ENCODE data around the gene MCRIP1. TPM values are rescaled to one million over a fixed set of nuclear protein-coding genes. Genes with fewer than 3 reads are reported as not detected.

MCRIP1 gene
- total RNA-seq, 3 donors from 2014 or later (not counting 1 experiment from before 2014, with no cell fraction given) = 81.1 to 95.5 (median 84.2) TPM

DNA sequence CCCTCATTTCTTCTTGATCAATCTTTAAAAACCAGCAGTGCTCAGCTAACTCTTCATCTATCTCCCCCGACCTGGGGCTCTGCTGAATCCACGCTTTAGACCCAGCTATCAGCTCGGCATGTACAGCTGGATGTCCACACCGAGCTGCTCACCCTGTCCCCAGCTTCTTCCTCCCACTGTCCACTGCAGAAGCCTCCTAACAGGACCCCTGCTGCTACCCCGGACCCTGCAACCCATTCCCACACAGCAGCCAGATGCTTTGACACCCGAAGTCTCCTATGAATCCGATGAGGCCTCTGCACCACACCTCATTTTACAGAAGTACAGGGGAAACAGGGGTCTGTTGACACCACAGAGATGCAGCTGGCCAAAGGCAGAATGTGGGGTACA, 15.3 kb downstream of the MCRIP1 start:
- no peak overlapping the region for H3K4me3 Mint-ChIP-seq
- no peak overlapping the region for H3K27ac ChIP-seq (ENCODE audit: low read length)
- TF ChIP-seq, protein P1, sequence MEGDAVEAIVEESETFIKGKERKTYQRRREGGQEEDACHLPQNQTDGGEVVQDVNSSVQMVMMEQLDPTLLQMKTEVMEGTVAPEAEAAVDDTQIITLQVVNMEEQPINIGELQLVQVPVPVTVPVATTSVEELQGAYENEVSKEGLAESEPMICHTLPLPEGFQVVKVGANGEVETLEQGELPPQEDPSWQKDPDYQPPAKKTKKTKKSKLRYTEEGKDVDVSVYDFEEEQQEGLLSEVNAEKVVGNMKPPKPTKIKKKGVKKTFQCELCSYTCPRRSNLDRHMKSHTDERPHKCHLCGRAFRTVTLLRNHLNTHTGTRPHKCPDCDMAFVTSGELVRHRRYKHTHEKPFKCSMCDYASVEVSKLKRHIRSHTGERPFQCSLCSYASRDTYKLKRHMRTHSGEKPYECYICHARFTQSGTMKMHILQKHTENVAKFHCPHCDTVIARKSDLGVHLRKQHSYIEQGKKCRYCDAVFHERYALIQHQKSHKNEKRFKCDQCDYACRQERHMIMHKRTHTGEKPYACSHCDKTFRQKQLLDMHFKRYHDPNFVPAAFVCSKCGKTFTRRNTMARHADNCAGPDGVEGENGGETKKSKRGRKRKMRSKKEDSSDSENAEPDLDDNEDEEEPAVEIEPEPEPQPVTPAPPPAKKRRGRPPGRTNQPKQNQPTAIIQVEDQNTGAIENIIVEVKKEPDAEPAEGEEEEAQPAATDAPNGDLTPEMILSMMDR (IDR thresholded peaks at IDR 0.05) = no peak
- H3K36me3 ChIP-seq (ENCODE audit: control insufficient read depth, insufficient read depth, low read length) = no peaks in the 10 kb centered on the region
- intact Hi-C loops (cut with micrococcal nuclease) = no loop called here
- no peaks in the 10 kb centered on the region for H3K27me3 ChIP-seq (ENCODE audit: control insufficient read depth, insufficient read depth, low read length)
- no peak for ATAC-seq
- no peak overlapping the region for H3K4me3 ChIP-seq (ENCODE audit: low read length)
- peaks cover 3 to 7% of the 10 kb centered on the region in 2 donors for H3K27me3 Mint-ChIP-seq (ENCODE audit: low read depth in 2 of 2)
- no peaks in the 10 kb centered on the region for H3K9me3 Mint-ChIP-seq
- no peaks in the 10 kb centered on the region for H3K9me3 ChIP-seq (ENCODE audit: control insufficient read depth, insufficient read depth, low read length)
- peaks cover 3% of the 10 kb centered on the region for H3K4me1 ChIP-seq (ENCODE audit: control insufficient read depth, insufficient read depth, low read length)
- no peaks in the 10 kb centered on the region for H3K36me3 Mint-ChIP-seq
- no peak for DNase-seq
- WGBS (ENCODE audit: insufficient coverage) = 71% methylated on average over 7 of the region's 7 CpGs
- H3K4me1 Mint-ChIP-seq = no peaks in the 10 kb centered on the region
- H3K27ac Mint-ChIP-seq = no peak overlapping the region

DNA sequence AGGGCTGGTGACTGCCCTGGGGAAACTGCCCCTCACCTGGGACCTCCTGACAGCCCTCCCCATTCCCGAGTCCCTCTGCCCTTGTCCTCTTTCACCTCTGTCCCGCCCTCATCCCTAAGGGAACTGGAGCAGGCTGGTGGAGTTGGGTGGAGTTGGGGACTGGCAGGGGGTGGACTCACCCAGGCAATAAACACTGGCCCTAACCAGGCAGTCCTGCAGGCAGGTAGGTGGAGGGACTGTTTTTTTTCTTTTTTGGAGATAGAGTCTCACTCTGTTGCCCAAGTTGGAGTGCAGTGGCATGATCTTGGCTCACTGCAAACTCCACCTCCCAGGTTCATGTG, 17.5 kb downstream of the MCRIP1 start:
- no CpG with 5 or more reads among the region's 2 CpGs for WGBS (ENCODE audit: insufficient coverage)
- intact Hi-C loops (cut with micrococcal nuclease) = no loop called here
- Histone ChIP-seq H3K27me3 (ENCODE audit: control insufficient read depth, insufficient read depth, low read length) (no peaks in the 10 kb centered on the region), H3K4me3 (ENCODE audit: low read length) (no peak overlapping the region), H3K36me3 (ENCODE audit: control insufficient read depth, insufficient read depth, low read length) (no peaks in the 10 kb centered on the region), H3K9me3 (ENCODE audit: control insufficient read depth, insufficient read depth, low read length) (no peaks in the 10 kb centered on the region), H3K4me1 (ENCODE audit: control insufficient read depth, insufficient read depth, low read length) (no peaks in the 10 kb centered on the region), H3K27ac (ENCODE audit: low read length) (no peak overlapping the region)
- Mint-ChIP-seq H3K4me3 (no peak overlapping the region), H3K27ac (no peak overlapping the region), H3K36me3 (no peaks in the 10 kb centered on the region), H3K4me1 (no peaks in the 10 kb centered on the region), H3K27me3 (ENCODE audit: low read depth in 2 of 2) (peaks cover 3 to 7% of the 10 kb centered on the region in 2 donors), H3K9me3 (no peaks in the 10 kb centered on the region)
- TF ChIP-seq, protein P1 (IDR thresholded peaks at IDR 0.05) = no peak
- ATAC-seq (no peak), DNase-seq (no peak)

DNA sequence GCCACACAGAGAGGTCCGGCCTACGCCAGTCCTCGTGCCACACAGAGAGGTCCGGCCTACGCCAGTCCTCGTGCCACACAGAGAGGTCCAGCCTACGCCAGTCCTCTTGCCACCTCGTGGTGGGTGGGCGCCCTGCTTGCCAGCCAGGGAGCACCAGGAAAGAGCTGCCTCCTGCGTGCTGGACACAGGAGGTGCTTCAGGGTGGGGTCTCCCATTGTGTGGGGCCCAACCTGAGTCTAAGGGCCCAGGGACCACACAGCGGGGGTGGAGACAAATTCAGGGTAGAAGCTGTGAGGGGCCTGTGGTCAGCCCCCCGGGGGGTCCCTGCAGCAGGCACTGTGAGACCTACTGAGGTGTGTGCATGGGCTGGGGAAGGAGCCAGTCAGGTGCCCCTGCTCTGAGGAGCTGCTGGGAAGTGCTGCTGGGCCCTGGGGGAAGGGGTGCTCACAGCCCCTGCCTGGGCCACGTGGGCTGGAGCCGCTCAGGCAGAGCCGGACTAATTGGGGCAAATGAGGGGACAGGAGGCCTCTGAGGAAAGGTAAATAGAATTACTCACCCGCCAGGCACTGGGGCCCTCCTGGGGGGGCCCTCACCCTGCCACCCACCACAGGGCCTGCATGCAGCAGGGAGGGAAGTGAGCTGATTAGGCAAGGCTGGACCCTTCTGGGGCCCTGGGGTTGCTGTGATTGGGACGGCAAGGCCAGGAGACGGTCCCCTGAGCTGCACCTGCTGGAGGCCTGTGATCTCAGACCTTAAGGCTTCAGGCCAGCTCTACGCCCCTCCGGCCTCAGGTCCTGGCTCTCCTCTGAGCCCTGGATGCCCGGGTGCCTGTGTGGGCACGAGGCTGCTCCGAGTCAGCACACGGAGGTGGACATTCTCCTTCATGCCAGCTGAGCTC, 18.1 kb downstream of the MCRIP1 start:
- Histone ChIP-seq H3K36me3 (ENCODE audit: control insufficient read depth, insufficient read depth, low read length) (no peaks in the 10 kb centered on the region), H3K27me3 (ENCODE audit: control insufficient read depth, insufficient read depth, low read length) (no peaks in the 10 kb centered on the region), H3K4me3 (ENCODE audit: low read length) (no peak overlapping the region), H3K27ac (ENCODE audit: low read length) (no peak overlapping the region), H3K9me3 (ENCODE audit: control insufficient read depth, insufficient read depth, low read length) (no peaks in the 10 kb centered on the region), H3K4me1 (ENCODE audit: control insufficient read depth, insufficient read depth, low read length) (no peaks in the 10 kb centered on the region)
- Mint-ChIP-seq H3K9me3 (no peaks in the 10 kb centered on the region), H3K36me3 (no peaks in the 10 kb centered on the region), H3K4me3 (no peak overlapping the region), H3K27ac (no peak overlapping the region), H3K27me3 (ENCODE audit: low read depth in 2 of 2) (peaks cover 3 to 7% of the 10 kb centered on the region in 2 donors), H3K4me1 (no peaks in the 10 kb centered on the region)
- no peak for ATAC-seq
- intact Hi-C loops (cut with micrococcal nuclease) = no loop called here
- TF ChIP-seq, protein P1 (IDR thresholded peaks at IDR 0.05) = no peak
- DNase-seq = no peak
- WGBS (ENCODE audit: insufficient coverage) = 86% methylated on average over 23 of the region's 24 CpGs

Measured in natural killer cell (primary cell).